A549 (cell line): ENCODE measurements around the gene ARHGDIA. TPM values are rescaled to one million over a fixed set of nuclear protein-coding genes. Genes with fewer than 3 reads are reported as not detected.

ENCODE experiments used
- ATAC-seq, 2 experiments: fragments of 200-7000 bp in 1 of 2; fragments of >200 bp in 1 of 2; cut with Nextera tagmentation in 1 of 2; cut with Tn5 transposase in 1 of 2; 3 replicates each; pipeline versions ENCODE4 v1.8.0 to v1.9.1; 2018 to 2020; ENCODE audit warnings: mild to moderate bottlenecking in 1 of 2, moderate library complexity in 1 of 2
- CTCF ChIA-PET: fragments of 300-600 bp; sonication (Branson Sonifier 250); formaldehyde crosslinking; extraction: SDS; loops from one replicate; lab custom pipeline; 2021; ENCODE audit warnings: antibody characterized with exemption, inconsistent platforms; lab: Yijun Ruan, JAX
- POLR2A ChIA-PET: fragments of 350-600 bp; formaldehyde crosslinking; extraction: SDS; loops from one replicate; lab custom pipeline; 2021; ENCODE audit warnings: antibody characterized with exemption, inconsistent platforms; lab: Yijun Ruan, JAX
- DNase-seq, 2 experiments: peaks; one replicate each; pipeline versions ENCODE4 v3.0.0 to v3.0.0-alpha.2; 2011 to 2016; ENCODE audit warnings: low read depth in 1 of 2, low spot score in 1 of 2
- FAIRE-seq: peaks from 2 replicates; lab custom pipeline; 2011; peaks lifted over from hg19 to GRCh38; lab: Jason Lieb, UNC
- H3K27ac ChIP-seq, 2 experiments: fragments of >200 bp; sonication (Bioruptor Twin); formaldehyde crosslinking; 3 replicates each; pipeline ENCODE4 v1.5.1; 2016 to 2017
- H3K4me1 ChIP-seq: fragments of >200 bp; sonication (Bioruptor Twin); formaldehyde crosslinking; 3 replicates; pipeline ENCODE4 v1.6.1; 2016
- H3K4me2 ChIP-seq: fragments of >200 bp; sonication (Bioruptor Twin); formaldehyde crosslinking; 3 replicates; pipeline ENCODE4 v1.6.1; 2016
- H3K4me3 ChIP-seq: fragments of >200 bp; sonication (Bioruptor Twin); formaldehyde crosslinking; 3 replicates; pipeline ENCODE4 v1.5.1; 2016
- H3K9me3 ChIP-seq: fragments of >200 bp; sonication (Bioruptor Twin); formaldehyde crosslinking; 3 replicates; pipeline ENCODE4 v1.6.1; 2016
- BHLHE40 ChIP-seq: IDR thresholded peaks from 2 replicates; pipeline ENCODE4 v1.6.1; 2012; ENCODE audit warnings: low read depth, low read length, inconsistent platforms
- CBX2 ChIP-seq: fragments of 200-600 bp; sonication (generic); IDR thresholded peaks from 2 replicates; pipeline ENCODE4 v1.6.1; 2016; ENCODE audit warnings: low read depth, mild to moderate bottlenecking, borderline replicate concordance
- CHD4 ChIP-seq: fragments of 200-600 bp; sonication (generic); IDR thresholded peaks from 2 replicates; pipeline ENCODE4 v1.6.1; 2016; ENCODE audit warnings: antibody characterized with exemption, mild to moderate bottlenecking, borderline replicate concordance
- EHF ChIP-seq: fragments of 250-450 bp; sonication (Bioruptor Pico); IDR thresholded peaks from 2 replicates; pipeline ENCODE4 v1.5.0; 2020; ENCODE audit warnings: mild to moderate bottlenecking
- EHMT2 ChIP-seq: fragments of 200-600 bp; sonication (generic); IDR thresholded peaks from 2 replicates; pipeline ENCODE4 v1.6.1; 2016; ENCODE audit warnings: antibody characterized with exemption, low read depth, mild to moderate bottlenecking, moderate library complexity
- ESRRA ChIP-seq: fragments of 150-350 bp; IDR thresholded peaks from 2 replicates; pipeline ENCODE4 v1.6.1; 2014; ENCODE audit warnings: mild to moderate bottlenecking, low read length, borderline replicate concordance
- FOSB ChIP-seq: fragments of 250-450 bp; sonication (Bioruptor Pico); IDR thresholded peaks from 2 replicates; pipeline ENCODE4 v1.5.0; 2020; ENCODE audit warnings: mild to moderate bottlenecking, moderate library complexity
- FOXS1 ChIP-seq: fragments of 250-450 bp; sonication (Bioruptor Pico); IDR thresholded peaks from 2 replicates; pipeline ENCODE4 v1.5.0; 2020; ENCODE audit warnings: mild to moderate bottlenecking, moderate library complexity
- HOXA7 ChIP-seq: fragments of 250-450 bp; sonication (Bioruptor Pico); IDR thresholded peaks from 2 replicates; pipeline ENCODE4 v1.5.0; 2020; ENCODE audit warnings: mild to moderate bottlenecking, moderate library complexity
- HOXB13 ChIP-seq: fragments of 250-450 bp; sonication (Bioruptor Pico); IDR thresholded peaks from 2 replicates; pipeline ENCODE4 v1.5.0; 2020; ENCODE audit warnings: low read depth, mild to moderate bottlenecking, moderate library complexity
- KDM1A ChIP-seq: fragments of 200-600 bp; sonication (generic); IDR thresholded peaks from 2 replicates; pipeline ENCODE4 v1.6.1; 2016; ENCODE audit warnings: low read depth, mild to moderate bottlenecking
- POLR2A ChIP-seq: IDR thresholded peaks from 2 replicates; pipeline ENCODE4 v1.6.1; 2012; ENCODE audit warnings: mild to moderate bottlenecking, low read length
- POLR2AphosphoS2 ChIP-seq: conservative IDR thresholded peaks from 2 replicates; pipeline ENCODE4 v1.6.1; 2012; ENCODE audit warnings: low read length, improper control_type of control experiment, inconsistent platforms
- RCOR1 ChIP-seq: fragments of 150-350 bp; IDR thresholded peaks from 2 replicates; pipeline ENCODE4 v1.6.1; 2014; ENCODE audit warnings: antibody characterized with exemption, low read length, low read depth
- RFX5 ChIP-seq: fragments of 450-650 bp; IDR thresholded peaks from 2 replicates; pipeline ENCODE4 v1.7.1; 2014; ENCODE audit warnings: antibody characterized with exemption, mild to moderate bottlenecking, moderate library complexity
- RNF2 ChIP-seq: fragments of 200-600 bp; sonication (generic); IDR thresholded peaks from 2 replicates; pipeline ENCODE4 v1.6.1; 2016; ENCODE audit warnings: low read depth, mild to moderate bottlenecking, antibody characterized with exemption, moderate library complexity, borderline replicate concordance
- SMC3 ChIP-seq: fragments of >200 bp; sonication (Bioruptor Twin); formaldehyde crosslinking; IDR thresholded peaks from 3 replicates; pipeline ENCODE4 v1.6.1; 2018; ENCODE audit warnings: inconsistent platforms
- TFCP2L1 ChIP-seq: fragments of 250-450 bp; sonication (Bioruptor Pico); IDR thresholded peaks from 2 replicates; pipeline ENCODE4 v1.5.0; 2021; ENCODE audit warnings: mild to moderate bottlenecking
- TP53 ChIP-seq: fragments of 250-450 bp; sonication (Bioruptor Pico); IDR thresholded peaks from 2 replicates; pipeline ENCODE4 v1.5.0; 2021; ENCODE audit warnings: mild to moderate bottlenecking, moderate library complexity
- ZC3H11A ChIP-seq: fragments of 450-650 bp; IDR thresholded peaks from 2 replicates; pipeline ENCODE4 v1.6.1; 2014; ENCODE audit warnings: antibody characterized with exemption, mild to moderate bottlenecking
- ZFP36 ChIP-seq: fragments of 450-650 bp; IDR thresholded peaks from 2 replicates; pipeline ENCODE4 v1.6.1; 2014; ENCODE audit warnings: borderline replicate concordance; ENCODE audit not compliant: partially characterized antibody
- ZNF302 ChIP-seq: fragments of 250-450 bp; sonication (Bioruptor Pico); IDR thresholded peaks from 2 replicates; pipeline ENCODE4 v1.9.0; 2021; ENCODE audit warnings: inconsistent platforms, mild to moderate bottlenecking, moderate library complexity
- WGBS: methylation state at CpG from one replicate; pipeline ENCODE4 v1.1.6; 2017; ENCODE audit errors: missing lambda C conversion rate; 5-methylcytosine and 5-hydroxymethylcytosine counted together
- polyA plus RNA-seq, 4 experiments: library from polyadenylated mRNA; depleted of rRNA in 3 of 4; stranded (reverse); fragments of >200 nt; fragmentation: RNase III in 1 of 4; extraction: RNeasy Plus Mini Kit Qiagen cat#74134 plus additional on column Dnase treatment in 1 of 4; gene quantifications; 2 replicates in 3 of 4; 3 replicates in 1 of 4; pipeline ENCODE4 v1.2.3, GENCODE V29; 2011 to 2017
- TF ChIP-seq, protein P1 (sequence below): fragments of >200 bp; sonication (Bioruptor Twin); formaldehyde crosslinking; IDR thresholded peaks from 3 replicates; pipeline ENCODE4 v1.5.1; 2016
- TF ChIP-seq, protein P2 (sequence below): IDR thresholded peaks from 2 replicates; pipeline ENCODE4 v1.6.1; 2012
- TF ChIP-seq, protein P3 (sequence below): IDR thresholded peaks from 2 replicates; pipeline ENCODE4 v1.6.1; 2012
- TF ChIP-seq, protein P4 (sequence below): fragments of 450-650 bp; IDR thresholded peaks from 2 replicates; pipeline ENCODE4 v1.6.1; 2014; ENCODE audit warnings: antibody characterized with exemption
- TF ChIP-seq, protein P5 (sequence below): IDR thresholded peaks from 2 replicates; pipeline ENCODE4 v1.6.1; 2012; ENCODE audit warnings: low read depth, borderline replicate concordance

Gene ARHGDIA
- polyA plus RNA-seq, 2 of the 4 experiments (the other 2 are of a cell fraction) = 64.0 to 503 TPM

DNA sequence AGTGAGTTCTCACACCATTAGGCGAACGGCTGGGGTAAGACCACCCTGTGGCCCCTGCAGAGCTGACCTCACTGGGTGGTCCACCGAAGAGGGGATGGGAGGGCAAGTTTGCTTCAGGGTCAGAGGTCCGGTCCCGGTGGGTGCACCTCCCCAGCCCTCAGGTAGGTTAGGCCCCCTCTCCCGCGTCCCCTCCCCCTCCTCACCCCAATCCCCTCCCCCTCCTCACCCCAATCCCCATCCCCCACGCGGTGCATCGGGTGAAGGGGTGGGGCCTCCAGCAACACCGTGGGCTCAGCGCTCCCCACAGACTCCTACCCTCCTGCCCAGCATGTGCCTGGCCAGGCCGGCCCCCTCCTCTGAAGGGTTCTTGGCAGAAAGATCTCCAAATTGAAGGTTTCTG is 51.4 kb downstream of the ARHGDIA start:
- CTCF ChIA-PET = interaction anchor here (0.6 to 4.0 kb wide), 5 partner anchors 10 to 106 kb away, joined by 3 to 25 read pairs (median 3); partner anchors contain the start of gene MCRIP1
- H3K4me1 ChIP-seq = peaks cover 44% of the 10 kb centered on the region
- WGBS = 68% methylated on average over 9 of the region's 13 CpGs

DNA sequence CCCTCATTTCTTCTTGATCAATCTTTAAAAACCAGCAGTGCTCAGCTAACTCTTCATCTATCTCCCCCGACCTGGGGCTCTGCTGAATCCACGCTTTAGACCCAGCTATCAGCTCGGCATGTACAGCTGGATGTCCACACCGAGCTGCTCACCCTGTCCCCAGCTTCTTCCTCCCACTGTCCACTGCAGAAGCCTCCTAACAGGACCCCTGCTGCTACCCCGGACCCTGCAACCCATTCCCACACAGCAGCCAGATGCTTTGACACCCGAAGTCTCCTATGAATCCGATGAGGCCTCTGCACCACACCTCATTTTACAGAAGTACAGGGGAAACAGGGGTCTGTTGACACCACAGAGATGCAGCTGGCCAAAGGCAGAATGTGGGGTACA is 53.4 kb downstream of the ARHGDIA start:
- Histone ChIP-seq H3K27ac (peak overlapping the region in 1 of 2 experiments; percentile 38; a peak in 2 of 6 replicates), H3K4me2 (0 out of 3 replicates have a peak overlapping the region, but pooled peaks have one; percentile 22), H3K4me1 (peaks cover 45% of the 10 kb centered on the region), H3K4me3 (no peak overlapping the region), H3K9me3 (no peaks in the 10 kb centered on the region)
- TF ChIP-seq ZFP36 (no peak), RFX5 (no peak), RCOR1 (no peak), CHD4 (no peak), RNF2 (no peak), EHF (CRISPR knock-in tag) (no peak), TP53 (CRISPR knock-in tag) (no peak), POLR2A (no peak), HOXB13 (CRISPR knock-in tag) (no peak), HOXA7 (CRISPR knock-in tag) (no peak), FOSB (no peak), SMC3 (no peak), ZNF302 (CRISPR knock-in tag) (no peak), BHLHE40 (no peak), TFCP2L1 (CRISPR knock-in tag) (no peak)
- TF ChIP-seq, protein P1, sequence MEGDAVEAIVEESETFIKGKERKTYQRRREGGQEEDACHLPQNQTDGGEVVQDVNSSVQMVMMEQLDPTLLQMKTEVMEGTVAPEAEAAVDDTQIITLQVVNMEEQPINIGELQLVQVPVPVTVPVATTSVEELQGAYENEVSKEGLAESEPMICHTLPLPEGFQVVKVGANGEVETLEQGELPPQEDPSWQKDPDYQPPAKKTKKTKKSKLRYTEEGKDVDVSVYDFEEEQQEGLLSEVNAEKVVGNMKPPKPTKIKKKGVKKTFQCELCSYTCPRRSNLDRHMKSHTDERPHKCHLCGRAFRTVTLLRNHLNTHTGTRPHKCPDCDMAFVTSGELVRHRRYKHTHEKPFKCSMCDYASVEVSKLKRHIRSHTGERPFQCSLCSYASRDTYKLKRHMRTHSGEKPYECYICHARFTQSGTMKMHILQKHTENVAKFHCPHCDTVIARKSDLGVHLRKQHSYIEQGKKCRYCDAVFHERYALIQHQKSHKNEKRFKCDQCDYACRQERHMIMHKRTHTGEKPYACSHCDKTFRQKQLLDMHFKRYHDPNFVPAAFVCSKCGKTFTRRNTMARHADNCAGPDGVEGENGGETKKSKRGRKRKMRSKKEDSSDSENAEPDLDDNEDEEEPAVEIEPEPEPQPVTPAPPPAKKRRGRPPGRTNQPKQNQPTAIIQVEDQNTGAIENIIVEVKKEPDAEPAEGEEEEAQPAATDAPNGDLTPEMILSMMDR = no peak
- TF ChIP-seq, protein P2, sequence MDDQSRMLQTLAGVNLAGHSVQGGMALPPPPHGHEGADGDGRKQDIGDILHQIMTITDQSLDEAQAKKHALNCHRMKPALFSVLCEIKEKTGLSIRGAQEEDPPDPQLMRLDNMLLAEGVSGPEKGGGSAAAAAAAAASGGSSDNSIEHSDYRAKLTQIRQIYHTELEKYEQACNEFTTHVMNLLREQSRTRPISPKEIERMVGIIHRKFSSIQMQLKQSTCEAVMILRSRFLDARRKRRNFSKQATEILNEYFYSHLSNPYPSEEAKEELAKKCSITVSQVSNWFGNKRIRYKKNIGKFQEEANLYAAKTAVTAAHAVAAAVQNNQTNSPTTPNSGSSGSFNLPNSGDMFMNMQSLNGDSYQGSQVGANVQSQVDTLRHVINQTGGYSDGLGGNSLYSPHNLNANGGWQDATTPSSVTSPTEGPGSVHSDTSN = no peak
- TF ChIP-seq, protein P3, sequence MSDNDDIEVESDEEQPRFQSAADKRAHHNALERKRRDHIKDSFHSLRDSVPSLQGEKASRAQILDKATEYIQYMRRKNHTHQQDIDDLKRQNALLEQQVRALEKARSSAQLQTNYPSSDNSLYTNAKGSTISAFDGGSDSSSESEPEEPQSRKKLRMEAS = no peak
- TF ChIP-seq, protein P4, sequence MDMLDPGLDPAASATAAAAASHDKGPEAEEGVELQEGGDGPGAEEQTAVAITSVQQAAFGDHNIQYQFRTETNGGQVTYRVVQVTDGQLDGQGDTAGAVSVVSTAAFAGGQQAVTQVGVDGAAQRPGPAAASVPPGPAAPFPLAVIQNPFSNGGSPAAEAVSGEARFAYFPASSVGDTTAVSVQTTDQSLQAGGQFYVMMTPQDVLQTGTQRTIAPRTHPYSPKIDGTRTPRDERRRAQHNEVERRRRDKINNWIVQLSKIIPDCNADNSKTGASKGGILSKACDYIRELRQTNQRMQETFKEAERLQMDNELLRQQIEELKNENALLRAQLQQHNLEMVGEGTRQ = no peak
- POLR2A ChIA-PET = no interaction called here
- CTCF ChIA-PET = interaction anchor here (1.0 to 1.4 kb wide), 4 partner anchors 10 to 26 kb away, joined by 3 to 6 read pairs (median 4); no protein-coding TSS in a partner anchor
- DNase-seq (no peak), FAIRE-seq (no peak), ATAC-seq (no peak)
- WGBS = 57% methylated on average over 7 of the region's 7 CpGs

More for the DNA sequence above, 51.4 kb downstream of the ARHGDIA start:
- ATAC-seq (no peak), FAIRE-seq (no peak)
- POLR2A ChIA-PET = no interaction called here
- TF ChIP-seq POLR2AphosphoS2 = no peak
- no peak for TF ChIP-seq FOXS1 (CRISPR knock-in tag)
- TF ChIP-seq, protein P2 = no peak
- TF ChIP-seq, protein P5, sequence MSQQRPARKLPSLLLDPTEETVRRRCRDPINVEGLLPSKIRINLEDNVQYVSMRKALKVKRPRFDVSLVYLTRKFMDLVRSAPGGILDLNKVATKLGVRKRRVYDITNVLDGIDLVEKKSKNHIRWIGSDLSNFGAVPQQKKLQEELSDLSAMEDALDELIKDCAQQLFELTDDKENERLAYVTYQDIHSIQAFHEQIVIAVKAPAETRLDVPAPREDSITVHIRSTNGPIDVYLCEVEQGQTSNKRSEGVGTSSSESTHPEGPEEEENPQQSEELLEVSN = no peak
- no peak for TF ChIP-seq RCOR1
- no peak for TF ChIP-seq ZFP36
- no peak for TF ChIP-seq FOSB
- no peak for TF ChIP-seq TP53 (CRISPR knock-in tag)
- TF ChIP-seq POLR2A = no peak
- TF ChIP-seq EHMT2 = no peak
- TF ChIP-seq ESRRA = no peak
- TF ChIP-seq CBX2 = no peak
- no peak for TF ChIP-seq ZC3H11A
- no peak for TF ChIP-seq KDM1A
- TF ChIP-seq, all 56 proteins: peak for 0
- no peak overlapping the region for H3K4me3 ChIP-seq
- H3K4me2 ChIP-seq = no peak overlapping the region
- no peak for DNase-seq
- no peak overlapping the region for H3K27ac ChIP-seq
- H3K9me3 ChIP-seq = no peaks in the 10 kb centered on the region
